HCT116 (cell line): ENCODE data around the gene MRPL37. TPM values are rescaled to one million over a fixed set of nuclear protein-coding genes. Genes with fewer than 3 reads are reported as not detected.

Experiments
- ATAC-seq: fragments of 200-7000 bp; cut with Tn5 transposase; 2 replicates; pipeline ENCODE4 v1.9.1; 2020; ENCODE audit warnings: mild to moderate bottlenecking, moderate library complexity
- BruUV-seq: library from RNA; stranded (reverse); fragments of 400-500 nt; replicated peaks from 2 replicates; lab custom pipeline; 2021; lab: Mats Ljungman, UMichigan
- CTCF ChIA-PET: fragments of 300-600 bp; sonication (Branson Sonifier 250); formaldehyde crosslinking; loops from one replicate; lab custom pipeline; 2021; ENCODE audit warnings: antibody characterized with exemption; lab: Charles Lee
- POLR2A ChIA-PET: fragments of 300-600, 350-600 bp; sonication (Branson Sonifier 250); formaldehyde crosslinking; loops from one replicate; lab custom pipeline; 2021; ENCODE audit warnings: antibody characterized with exemption; lab: Charles Lee
- RAD21 ChIA-PET, 2 experiments: fragments of 300-600 bp; sonication (Branson Sonifier 250); formaldehyde crosslinking; loops; one replicate each; lab custom pipeline; 2023; ENCODE audit warnings: low total read pairs in 2 of 2; ENCODE audit not compliant: uncharacterized antibody in 2 of 2, unreplicated experiment in 2 of 2, low non-redundant PET in 1 of 2; lab: Charles Lee
- DNase-seq: peaks from one replicate; pipeline ENCODE4 v3.0.0-alpha.2; 2010; ENCODE audit warnings: low read depth, low spot score
- H2AFZ ChIP-seq: fragments of 200-600 bp; shearing (Covaris generic), sonication (generic); 2 replicates; pipeline ENCODE4 v1.6.1; 2017; ENCODE audit warnings: low read depth, mixed run types, mixed read lengths, antibody characterized with exemption, low read length; ENCODE audit not compliant: poor library complexity, severe bottlenecking
- H3K27ac ChIP-seq: 2 replicates; pipeline ENCODE4 v1.5.1; 2012; ENCODE audit warnings: low read depth, low read length
- H3K27me3 ChIP-seq: fragments of 200-600 bp; sonication (generic); 2 replicates; pipeline ENCODE4 v1.6.1; 2016; ENCODE audit warnings: mixed run types, low read length, mixed read lengths; ENCODE audit not compliant: insufficient read depth
- H3K36me3 ChIP-seq, 2 experiments: fragments of 200-500 bp in 1 of 2; fragments of 200-600 bp in 1 of 2; sonication (Bioruptor generic) in 1 of 2; sonication (generic) in 1 of 2; 2 replicates each; pipeline versions ENCODE4 v1.5.1 to v1.6.1; 2014 to 2016; ENCODE audit warnings: low read length in 2 of 2, inconsistent platforms in 1 of 2, mixed read lengths in 1 of 2, mixed run types in 1 of 2; ENCODE audit not compliant: insufficient read depth in 2 of 2, control insufficient read depth in 1 of 2
- H3K4me1 ChIP-seq, 2 experiments: fragments of 200-600 bp in 1 of 2; sonication (generic) in 1 of 2; 2 replicates each; pipeline versions ENCODE4 v1.5.1 to v1.6.1; 2012 to 2017; ENCODE audit warnings: low read length in 2 of 2, inconsistent platforms in 1 of 2, mild to moderate bottlenecking in 1 of 2, mixed read lengths in 1 of 2, mixed run types in 1 of 2, moderate library complexity in 1 of 2; ENCODE audit not compliant: insufficient read depth in 2 of 2, control insufficient read depth in 1 of 2
- H3K4me2 ChIP-seq: fragments of 200-600 bp; sonication (generic); 2 replicates; pipeline ENCODE4 v1.6.1; 2017; ENCODE audit warnings: mixed run types, low read length, mixed read lengths
- H3K4me3 ChIP-seq, 2 experiments: fragments of 200-600 bp in 1 of 2; sonication (generic) in 1 of 2; replicated peaks in 1 of 2; 2 replicates each; pipeline ENCODE4 v1.5.1; 2011 to 2016; ENCODE audit warnings: low read length in 2 of 2, control low read depth in 1 of 2, low read depth in 1 of 2, mild to moderate bottlenecking in 1 of 2, mixed read lengths in 1 of 2, mixed run types in 1 of 2
- H3K79me2 ChIP-seq: fragments of 200-600 bp; sonication (generic); 2 replicates; pipeline ENCODE4 v1.6.1; 2017; ENCODE audit warnings: mild to moderate bottlenecking, mixed run types, low read length, moderate library complexity, mixed read lengths; ENCODE audit not compliant: insufficient read depth
- H3K9ac ChIP-seq: fragments of 200-600 bp; sonication (generic); 2 replicates; pipeline ENCODE4 v1.6.1; 2016; ENCODE audit warnings: low read length, mixed read lengths
- H3K9me2 ChIP-seq: fragments of 200-600 bp; sonication (generic), shearing (Covaris generic); 2 replicates; pipeline ENCODE4 v1.6.1; 2017; ENCODE audit warnings: mixed run types, mild to moderate bottlenecking, moderate library complexity; ENCODE audit not compliant: insufficient read depth
- H3K9me3 ChIP-seq, 2 experiments: fragments of 200-500 bp in 1 of 2; fragments of 200-600 bp in 1 of 2; sonication (Bioruptor generic) in 1 of 2; sonication (generic) in 1 of 2; 2 replicates each; pipeline ENCODE4 v1.6.1; 2014 to 2017; ENCODE audit warnings: low read length in 2 of 2, mixed read lengths in 2 of 2, inconsistent platforms in 1 of 2, low read depth in 1 of 2, mild to moderate bottlenecking in 1 of 2, mixed run types in 1 of 2, moderate library complexity in 1 of 2; ENCODE audit not compliant: control insufficient read depth in 1 of 2, insufficient read depth in 1 of 2
- H4K20me1 ChIP-seq: fragments of 200-600 bp; sonication (generic), shearing (Covaris generic); 2 replicates; pipeline ENCODE4 v1.6.1; 2017; ENCODE audit warnings: mixed run types, mild to moderate bottlenecking, moderate library complexity; ENCODE audit not compliant: insufficient read depth
- CBX3 ChIP-seq: IDR thresholded peaks from 2 replicates; pipeline ENCODE4 v1.6.1; 2012; ENCODE audit warnings: low read depth
- CEBPB ChIP-seq: IDR thresholded peaks from 2 replicates; pipeline ENCODE4 v1.6.1; 2012; ENCODE audit warnings: low read depth
- CTCF ChIP-seq, 3 experiments: fragments of 200-600 bp in 1 of 3; sonication (generic) in 1 of 3; IDR thresholded peaks in 2 of 3; conservative IDR thresholded peaks in 1 of 3; 2 replicates each; pipeline ENCODE4 v1.5.1; 2012 to 2017; ENCODE audit warnings: low read depth in 2 of 3, low read length in 2 of 3, antibody characterized with exemption in 1 of 3, borderline replicate concordance in 1 of 3, control low read depth in 1 of 3, mild to moderate bottlenecking in 1 of 3, mixed read lengths in 1 of 3, mixed run types in 1 of 3, moderate library complexity in 1 of 3; ENCODE audit not compliant: insufficient read depth in 1 of 3
- EGR1 ChIP-seq: IDR thresholded peaks from 2 replicates; pipeline ENCODE4 v1.6.1; 2012; ENCODE audit warnings: low read depth
- ELF1 ChIP-seq: IDR thresholded peaks from 2 replicates; pipeline ENCODE4 v1.6.1; 2012; ENCODE audit warnings: low read depth, borderline replicate concordance
- EZH2 ChIP-seq: fragments of 200-600 bp; sonication (generic); IDR thresholded peaks from 2 replicates; pipeline ENCODE4 v1.6.1; 2017; ENCODE audit warnings: antibody characterized with exemption, mixed run types
- EZH2phosphoT487 ChIP-seq: fragments of 200-600 bp; IDR thresholded peaks from 2 replicates; pipeline ENCODE4 v1.6.1; 2018; ENCODE audit warnings: antibody characterized with exemption, borderline replicate concordance
- FOSL1 ChIP-seq: IDR thresholded peaks from 2 replicates; pipeline ENCODE4 v1.6.1; 2012; ENCODE audit warnings: low read depth
- JUND ChIP-seq: IDR thresholded peaks from 2 replicates; pipeline ENCODE4 v1.6.1; 2012
- MAX ChIP-seq: IDR thresholded peaks from 2 replicates; pipeline ENCODE4 v1.6.1; 2012
- POLR2A ChIP-seq: IDR thresholded peaks from 2 replicates; pipeline ENCODE4 v1.7.0; 2011; ENCODE audit warnings: borderline replicate concordance; ENCODE audit not compliant: insufficient read depth, insufficient read length; ENCODE audit errors: extremely low read depth
- POLR2AphosphoS5 ChIP-seq: IDR thresholded peaks from 2 replicates; pipeline ENCODE4 v1.6.1; 2011; ENCODE audit warnings: mild to moderate bottlenecking, low read depth, low read length, moderate library complexity
- RAD21 ChIP-seq: IDR thresholded peaks from 2 replicates; pipeline ENCODE4 v1.6.1; 2012; ENCODE audit warnings: low read depth, mild to moderate bottlenecking
- REST ChIP-seq: IDR thresholded peaks from 2 replicates; pipeline ENCODE4 v1.6.1; 2012; ENCODE audit warnings: low read depth
- SIN3A ChIP-seq: IDR thresholded peaks from 2 replicates; pipeline ENCODE4 v1.6.1; 2012; ENCODE audit warnings: low read depth
- SP1 ChIP-seq: IDR thresholded peaks from 2 replicates; pipeline ENCODE4 v1.6.1; 2012; ENCODE audit warnings: low read depth
- SRF ChIP-seq: IDR thresholded peaks from 2 replicates; pipeline ENCODE4 v1.6.1; 2012; ENCODE audit warnings: low read depth
- ZFX ChIP-seq: fragments of 450-650 bp; IDR thresholded peaks from 2 replicates; pipeline ENCODE4 v1.6.1; 2017
- ZNF274 ChIP-seq: fragments of 200-500 bp; sonication (Bioruptor generic); IDR thresholded peaks from 2 replicates; pipeline ENCODE4 v1.6.1; 2014; ENCODE audit warnings: mild to moderate bottlenecking, low read depth, low read length, inconsistent platforms
- intact Hi-C: fragments of 100-400 bp; cut with micrococcal nuclease; formaldehyde crosslinking; loops from 2 replicates; pipeline ENCODE4 v1.10.0; 2022
- total RNA-seq: library from RNA; stranded (reverse); gene quantifications from one replicate; pipeline ENCODE4 v1.2.1, GENCODE V29; 2021; ENCODE audit not compliant: unreplicated experiment

MRPL37 gene
- total RNA-seq, 1 experiment from 2014 or later, result 132 TPM

- DNase-seq, result no peak
- peaks cover 13 to 22% of the 10 kb centered on the region in 2 experiments; a peak in 3 of 4 replicates for H3K4me1 ChIP-seq
- no peak overlapping the region for H3K9ac ChIP-seq
- no peak overlapping the region for H3K4me2 ChIP-seq
- H3K36me3 ChIP-seq, result no peaks in the 10 kb centered on the region
- no peaks in the 10 kb centered on the region for H4K20me1 ChIP-seq
- no TSS peak for BruUV-seq
- ATAC-seq, result no peak
- no peak overlapping the region for H2AFZ ChIP-seq
- POLR2A ChIA-PET, result no interaction called here
- H3K27me3 ChIP-seq, result no peaks in the 10 kb centered on the region
- RAD21 ChIA-PET, result no interaction called here
- TF ChIP-seq MAX, result no peak
- TF ChIP-seq RAD21, result no peak
- no peak for TF ChIP-seq CEBPB
- TF ChIP-seq REST, result no peak
- no peak for TF ChIP-seq EGR1
- no peak for TF ChIP-seq POLR2A
- TF ChIP-seq POLR2AphosphoS5, result no peak
- TF ChIP-seq JUND, result no peak
- no peak for TF ChIP-seq ELF1
- TF ChIP-seq FOSL1, result no peak
- TF ChIP-seq ZFX, result no peak
- TF ChIP-seq EZH2phosphoT487, result no peak
- TF ChIP-seq SIN3A, result no peak
- TF ChIP-seq SRF, result no peak
- no peak for TF ChIP-seq SP1
- TF ChIP-seq CTCF (IDR thresholded peaks at IDR 0.05 in 2 of 3, conservative IDR thresholded peaks at IDR 0.05 in 1 of 3; ENCODE audit: borderline replicate concordance in 1 of 3, insufficient read depth in 1 of 3, low read depth in 2 of 3, low read length in 2 of 3), result no peak
- no peak for TF ChIP-seq EZH2
- no peak for TF ChIP-seq CBX3
- no peak for TF ChIP-seq ZNF274
- H3K27ac ChIP-seq, result no peak overlapping the region
- no peaks in the 10 kb centered on the region for H3K79me2 ChIP-seq
- H3K9me3 ChIP-seq, result no peaks in the 10 kb centered on the region
- H3K4me3 ChIP-seq, result no peak overlapping the region
- H3K9me2 ChIP-seq, result no peaks in the 10 kb centered on the region
- CTCF ChIA-PET, result no interaction called here
- intact Hi-C loops, result no loop called here
These were observed 57.3 kb downstream of the MRPL37 start for GRCh38 chr1:54257346-54257620.
